Endothelial cell of umbilical vein (primary cell): Measurements from ENCODE around the gene CRYL1. TPM values are rescaled to one million over a fixed set of nuclear protein-coding genes. Genes with fewer than 3 reads are reported as not detected.

ENCODE experiments used
- BruUV-seq: library from RNA; stranded (reverse); fragments of 400-500 nt; replicated peaks from 2 replicates; lab custom pipeline; 2021; lab: Mats Ljungman, UMichigan
- CTCF ChIA-PET: fragments of 300-600, 350-600 bp; sonication (Branson Sonifier 250); formaldehyde crosslinking; loops from one replicate; lab custom pipeline; 2021; ENCODE audit warnings: antibody characterized with exemption, inconsistent platforms; lab: Charles Lee
- POLR2A ChIA-PET: fragments of 300-600, 350-600 bp; sonication (Branson Sonifier 250); formaldehyde crosslinking; loops from one replicate; lab custom pipeline; 2021; ENCODE audit warnings: antibody characterized with exemption, inconsistent platforms; lab: Charles Lee
- DNase-seq: peaks from one replicate; pipeline ENCODE4 v3.0.0-alpha.2; 2011; ENCODE audit warnings: low read depth, low spot score
- FAIRE-seq: peaks from 2 replicates; lab custom pipeline; 2011; peaks lifted over from hg19 to GRCh38; lab: Jason Lieb, UNC
- H2AFZ ChIP-seq: 2 replicates; pipeline ENCODE4 v1.6.0; 2012; ENCODE audit warnings: low read depth, low read length, control low read depth, inconsistent platforms
- H3K27ac ChIP-seq: 2 replicates; pipeline ENCODE4 v1.5.1; 2011; ENCODE audit warnings: low read depth, mild to moderate bottlenecking, control low read depth, low read length, moderate library complexity; ENCODE audit not compliant: insufficient read depth
- H3K27me3 ChIP-seq, 2 experiments: 2 replicates each; pipeline versions ENCODE4 v1.6.0 to v1.6.1; 2011; ENCODE audit warnings: low read length in 2 of 2, mixed read lengths in 1 of 2; ENCODE audit not compliant: control insufficient read depth in 2 of 2, insufficient read depth in 2 of 2
- H3K36me3 ChIP-seq, 2 experiments: 2 replicates in 1 of 2; 3 replicates in 1 of 2; pipeline ENCODE4 v1.5.1; 2011; ENCODE audit warnings: low read length in 2 of 2, mild to moderate bottlenecking in 1 of 2, moderate library complexity in 1 of 2; ENCODE audit not compliant: control insufficient read depth in 2 of 2, insufficient read depth in 2 of 2; ENCODE audit errors: extremely low read depth in 1 of 2
- H3K4me1 ChIP-seq: 3 replicates; pipeline ENCODE4 v1.5.1; 2011; ENCODE audit warnings: mild to moderate bottlenecking, low read length; ENCODE audit not compliant: control insufficient read depth, insufficient read depth; ENCODE audit errors: extremely low read depth
- H3K4me2 ChIP-seq: 2 replicates; pipeline ENCODE4 v1.6.1; 2011; ENCODE audit warnings: low read length, control low read depth, mixed read lengths; ENCODE audit not compliant: insufficient read depth
- H3K4me3 ChIP-seq, 3 experiments: fragments of 200-600 bp in 1 of 3; sonication (generic), shearing (Covaris generic) in 1 of 3; replicated peaks in 1 of 3; 2 replicates each; pipeline ENCODE4 v1.5.1; 2011 to 2016; ENCODE audit warnings: control low read depth in 3 of 3, low read length in 3 of 3, mild to moderate bottlenecking in 2 of 3, inconsistent platforms in 1 of 3, low read depth in 1 of 3, moderate library complexity in 1 of 3; ENCODE audit not compliant: insufficient read depth in 1 of 3
- H3K79me2 ChIP-seq: 2 replicates; pipeline ENCODE4 v1.6.0; 2012; ENCODE audit warnings: low read length, inconsistent platforms; ENCODE audit not compliant: control insufficient read depth, insufficient read depth
- H3K9ac ChIP-seq: replicated peaks from 2 replicates; pipeline ENCODE3; 2011; ENCODE audit warnings: low read length, control low read depth; ENCODE audit not compliant: insufficient read depth; ENCODE audit errors: extremely low read depth
- H3K9me1 ChIP-seq: replicated peaks from 3 replicates; pipeline ENCODE4 v1.6.0; 2011; ENCODE audit warnings: mild to moderate bottlenecking, low read length; ENCODE audit not compliant: control insufficient read depth, insufficient read depth; ENCODE audit errors: extremely low read depth
- H3K9me3 ChIP-seq: replicated peaks from 2 replicates; pipeline ENCODE4 v1.5.1; 2012; ENCODE audit warnings: low read length, inconsistent platforms; ENCODE audit not compliant: control insufficient read depth, insufficient read depth
- H4K20me1 ChIP-seq: replicated peaks from 2 replicates; pipeline ENCODE3; 2011; ENCODE audit warnings: mild to moderate bottlenecking, low read length; ENCODE audit not compliant: control insufficient read depth, insufficient read depth; ENCODE audit errors: extremely low read depth
- CTCF ChIP-seq, 2 donors: IDR thresholded peaks; 1 replicate in 1 of 2; 2 replicates in 1 of 2; pipeline ENCODE4 v1.5.1; 2011; ENCODE audit warnings: low read length in 2 of 2, mild to moderate bottlenecking in 2 of 2, moderate library complexity in 2 of 2, control low read depth in 1 of 2, inconsistent platforms in 1 of 2, low read depth in 1 of 2; ENCODE audit not compliant: insufficient read depth in 1 of 2; ENCODE audit errors: extremely low read depth in 1 of 2
- dilution Hi-C: fragments of 300-500 bp; cut with MboI; formaldehyde crosslinking; loops from one replicate; pipeline ENCODE4 v1.15.0; 2019; ENCODE audit warnings: low sequenced_read_pairs; ENCODE audit not compliant: extremely low pct_ligation_motif_present
- intact Hi-C: fragments of 100-400 bp; cut with micrococcal nuclease; formaldehyde crosslinking; loops from one replicate; pipeline ENCODE4 v1.10.0; 2022
- polyA plus RNA-seq, 4 experiments: library from polyadenylated mRNA; depleted of rRNA in 3 of 4; stranded (reverse) in 3 of 4; unstranded in 1 of 4; fragments of >200 nt; gene quantifications; 2 replicates each; pipeline versions ENCODE4 v1.2.1 to v1.2.3, GENCODE V29; 2011 to 2012; ENCODE audit warnings: missing spikeins in 1 of 4
- total RNA-seq: library from RNA; stranded (reverse); gene quantifications from 2 replicates; pipeline ENCODE4 v1.2.3, GENCODE V29; 2021

The CRYL1 gene
- total and polyA plus RNA-seq, 2 donors (not counting 3 experiments of a cell fraction or from before 2014, with no cell fraction given) = 13.9 to 39.0 TPM

- CTCF ChIA-PET = no interaction called here
- no TSS peak for BruUV-seq
Observed at GRCh38 chr13:20362484-20363041, 163.1 kb downstream of the CRYL1 start.

More at GRCh38 chr13:20362484-20363041, 163.1 kb downstream of the CRYL1 start:
- Histone ChIP-seq H2AFZ (no peak overlapping the region), H3K4me3 (no peak overlapping the region), H3K36me3 (no peaks in the 10 kb centered on the region), H3K9me3 (no peaks in the 10 kb centered on the region), H3K9me1 (no peaks in the 10 kb centered on the region), H3K9ac (no peak overlapping the region), H4K20me1 (no peaks in the 10 kb centered on the region), H3K27me3 (no peaks in the 10 kb centered on the region), H3K79me2 (no peaks in the 10 kb centered on the region), H3K4me1 (no peaks in the 10 kb centered on the region), H3K4me2 (no peak overlapping the region), H3K27ac (no peak overlapping the region)
- dilution Hi-C loops (no loop called here), intact Hi-C loops (no loop called here)
- DNase-seq = no peak
- POLR2A ChIA-PET = no interaction called here
- FAIRE-seq = no peak
- TF ChIP-seq CTCF (IDR thresholded peaks at IDR 0.05; ENCODE audit: extremely low read depth in 1 of 2, insufficient read depth in 1 of 2, low read depth in 1 of 2, low read length in 2 of 2) = no peak
